HEK293T (cell line): ENCODE measurements around the gene EMSY.
"Not testable (repeated sequence)": the region's sequence is repeated elsewhere in the genome, so short reads cannot be mapped to it uniquely, and the experiment has no call there.

Experiments used
- CTCF ChIA-PET: fragments of 350-600 bp; formaldehyde crosslinking; extraction: SDS; loops from one replicate; lab custom pipeline; 2021; ENCODE audit warnings: antibody characterized with exemption, inconsistent platforms; lab: Yijun Ruan, JAX
- POLR2A ChIA-PET: fragments of 350-600 bp; formaldehyde crosslinking; extraction: SDS; loops from one replicate; lab custom pipeline; 2020; ENCODE audit warnings: antibody characterized with exemption, inconsistent platforms; lab: Yijun Ruan, JAX
- DNase-seq: peaks from one replicate; pipeline ENCODE4 v3.0.0; 2012; ENCODE audit warnings: mixed read lengths; ENCODE audit errors: extremely low spot score
- ARNT ChIP-seq: fragments of 450-650 bp; IDR thresholded peaks from 2 replicates; pipeline ENCODE4 v1.6.1; 2017; ENCODE audit warnings: mild to moderate bottlenecking
- BHLHE40 ChIP-seq: fragments of 450-650 bp; IDR thresholded peaks from 2 replicates; pipeline ENCODE4 v1.6.1; 2016; ENCODE audit warnings: mild to moderate bottlenecking, moderate library complexity, borderline replicate concordance
- CTBP1 ChIP-seq: fragments of 450-650 bp; IDR thresholded peaks from 2 replicates; pipeline ENCODE4 v1.6.1; 2016; ENCODE audit warnings: borderline replicate concordance
- ELF4 ChIP-seq: fragments of 450-650 bp; IDR thresholded peaks from 2 replicates; pipeline ENCODE4 v1.6.1; 2017; ENCODE audit warnings: antibody characterized with exemption
- FOXA1 ChIP-seq: fragments of 450-650 bp; IDR thresholded peaks from 2 replicates; pipeline ENCODE4 v1.6.1; 2016; ENCODE audit warnings: mild to moderate bottlenecking
- FOXK2 ChIP-seq: fragments of 450-650 bp; IDR thresholded peaks from 2 replicates; pipeline ENCODE4 v1.6.1; 2016; ENCODE audit warnings: mild to moderate bottlenecking
- FOXM1 ChIP-seq: fragments of 450-650 bp; IDR thresholded peaks from 2 replicates; pipeline ENCODE4 v1.6.1; 2017; ENCODE audit warnings: mild to moderate bottlenecking, borderline replicate concordance
- HDGF ChIP-seq: fragments of 450-650 bp; IDR thresholded peaks from 2 replicates; pipeline ENCODE4 v1.6.1; 2017; ENCODE audit warnings: antibody characterized with exemption, borderline replicate concordance
- L3MBTL2 ChIP-seq: fragments of 450-650 bp; conservative IDR thresholded peaks from 2 replicates; pipeline ENCODE4 v1.6.1; 2016; ENCODE audit warnings: mild to moderate bottlenecking
- LEF1 ChIP-seq: fragments of 450-650 bp; IDR thresholded peaks from 2 replicates; pipeline ENCODE4 v1.6.1; 2017; ENCODE audit warnings: mild to moderate bottlenecking, borderline replicate concordance
- NFRKB ChIP-seq: fragments of 450-650 bp; IDR thresholded peaks from 2 replicates; pipeline ENCODE4 v1.6.1; 2016; ENCODE audit warnings: mild to moderate bottlenecking, moderate library complexity
- SP1 ChIP-seq: fragments of 450-650 bp; IDR thresholded peaks from 2 replicates; pipeline ENCODE4 v1.6.1; 2017
- SUZ12 ChIP-seq: fragments of 450-650 bp; IDR thresholded peaks from 2 replicates; pipeline ENCODE4 v1.6.1; 2016; ENCODE audit warnings: mild to moderate bottlenecking
- TARDBP ChIP-seq: fragments of 450-650 bp; IDR thresholded peaks from 2 replicates; pipeline ENCODE4 v1.6.1; 2016
- ZNF384 ChIP-seq: fragments of 450-650 bp; IDR thresholded peaks from 2 replicates; pipeline ENCODE4 v1.6.1; 2016
- TF ChIP-seq, protein P1 (sequence below): fragments of 450-650 bp; IDR thresholded peaks from 2 replicates; pipeline ENCODE4 v1.6.1; 2016

EMSY gene

DNA sequence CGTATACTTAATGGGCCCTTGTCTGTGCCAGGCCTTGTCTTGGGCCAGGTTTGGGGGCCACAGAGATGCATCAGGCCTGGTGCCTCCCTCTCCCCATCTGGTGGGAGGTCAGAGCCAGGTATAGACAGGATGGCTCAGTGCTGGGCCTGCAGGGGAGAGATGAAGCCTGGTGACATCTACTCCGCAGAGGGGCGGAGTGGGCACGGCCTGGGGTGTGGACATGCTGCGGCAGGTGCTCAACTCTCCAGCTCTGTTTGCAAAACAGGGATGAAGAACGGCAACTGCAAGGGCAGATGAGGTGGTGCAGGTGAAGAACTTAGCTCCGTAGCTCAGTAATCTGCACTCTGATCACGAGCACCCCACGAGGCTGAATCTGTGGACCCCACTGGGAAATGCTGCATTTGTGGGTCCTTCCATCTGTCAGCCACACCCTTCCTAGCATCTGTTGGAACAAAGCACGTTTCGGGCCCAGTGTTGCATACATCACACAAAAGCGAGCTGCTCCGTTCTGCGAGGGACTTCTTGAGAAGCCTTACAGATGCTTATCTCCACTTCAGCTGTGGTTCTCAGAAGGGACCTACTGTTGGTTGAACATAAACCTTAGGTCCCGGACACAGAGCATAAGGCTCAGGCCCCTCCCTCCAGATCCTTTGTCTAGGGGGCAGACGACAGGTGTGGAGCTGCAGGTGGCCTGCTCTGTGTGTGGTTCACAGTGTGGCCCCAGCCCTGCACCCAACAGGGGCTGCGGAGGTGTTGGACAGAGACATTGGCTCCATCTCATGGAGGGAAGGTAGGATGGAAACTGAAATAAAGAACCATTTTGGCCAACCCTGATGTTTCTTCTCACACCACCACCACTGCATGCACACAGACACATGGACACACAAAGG lies 147.5 kb downstream of the EMSY start:
- no peak for DNase-seq
- no peak for TF ChIP-seq FOXM1
- no peak for TF ChIP-seq SP1
- no peak for TF ChIP-seq ARNT
- TF ChIP-seq FOXA1, result no peak
- no peak for TF ChIP-seq BHLHE40
- no peak for TF ChIP-seq NFRKB
- TF ChIP-seq ELF4, result no peak
- no peak for TF ChIP-seq SUZ12
- no peak for TF ChIP-seq CTBP1
- no peak for TF ChIP-seq L3MBTL2
- TF ChIP-seq TARDBP, result no peak
- TF ChIP-seq, protein P1, sequence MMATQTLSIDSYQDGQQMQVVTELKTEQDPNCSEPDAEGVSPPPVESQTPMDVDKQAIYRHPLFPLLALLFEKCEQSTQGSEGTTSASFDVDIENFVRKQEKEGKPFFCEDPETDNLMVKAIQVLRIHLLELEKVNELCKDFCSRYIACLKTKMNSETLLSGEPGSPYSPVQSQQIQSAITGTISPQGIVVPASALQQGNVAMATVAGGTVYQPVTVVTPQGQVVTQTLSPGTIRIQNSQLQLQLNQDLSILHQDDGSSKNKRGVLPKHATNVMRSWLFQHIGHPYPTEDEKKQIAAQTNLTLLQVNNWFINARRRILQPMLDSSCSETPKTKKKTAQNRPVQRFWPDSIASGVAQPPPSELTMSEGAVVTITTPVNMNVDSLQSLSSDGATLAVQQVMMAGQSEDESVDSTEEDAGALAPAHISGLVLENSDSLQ, result no peak
- no peak for TF ChIP-seq FOXK2
- TF ChIP-seq HDGF, result no peak
- no peak for TF ChIP-seq LEF1
- no peak for TF ChIP-seq ZNF384
- POLR2A ChIA-PET, result no interaction called here
- CTCF ChIA-PET, result interaction anchor here (0.6 kb wide), 1 partner anchor 102 kb away, joined by 6 read pairs; no protein-coding TSS in a partner anchor

DNA sequence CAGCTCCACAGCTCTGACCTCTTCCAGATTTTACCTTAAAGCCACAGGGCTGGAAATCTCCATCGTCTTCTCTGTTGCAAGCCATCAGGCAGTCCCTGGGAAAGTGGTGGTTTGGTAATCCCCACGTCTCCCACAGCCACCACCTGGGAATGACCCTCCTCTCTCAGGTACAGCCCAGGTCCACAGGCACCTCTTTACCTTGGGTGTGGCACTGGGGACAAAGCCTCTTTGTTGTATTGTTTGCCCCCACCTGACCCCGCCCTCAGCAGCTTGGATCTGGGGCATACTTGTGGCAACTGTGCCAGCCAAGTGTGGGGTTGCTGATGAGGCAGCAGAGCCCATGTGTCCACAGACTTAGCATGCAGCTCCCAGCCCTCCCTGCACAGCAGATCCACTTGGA lies 148.1 kb downstream of the EMSY start:
- ChIA-PET CTCF (interaction anchor here (0.6 kb wide), 1 partner anchor 102 kb away, joined by 6 read pairs; no protein-coding TSS in a partner anchor), POLR2A (no interaction called here)
- no peak for DNase-seq
- TF ChIP-seq SUZ12 (no peak), FOXK2 (no peak), L3MBTL2 (no peak), ELF4 (no peak), ARNT (no peak), FOXM1 (no peak), SP1 (no peak), ZNF384 (no peak), LEF1 (no peak), CTBP1 (no peak), HDGF (no peak), FOXA1 (no peak), NFRKB (no peak), TARDBP (no peak), BHLHE40 (no peak)
- TF ChIP-seq, protein P1, result no peak

DNA sequence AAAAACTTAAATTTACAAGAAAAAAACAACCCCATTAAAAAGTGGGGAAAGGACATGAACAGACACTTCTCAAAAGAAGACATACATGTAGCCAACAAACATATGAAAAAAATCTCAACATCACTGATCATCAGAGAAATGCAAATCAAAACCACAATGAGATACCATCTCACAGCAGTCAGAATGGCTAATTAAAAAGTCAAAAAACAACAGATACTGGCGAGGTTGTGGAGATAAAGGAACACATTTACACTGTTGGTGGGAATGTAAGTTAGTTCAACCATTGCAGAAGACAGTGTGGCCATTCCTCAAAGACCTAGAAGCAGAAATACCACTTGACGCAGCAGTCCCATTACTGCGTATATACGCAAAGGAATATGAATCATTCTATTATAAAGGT lies 150.3 kb downstream of the EMSY start:
- DNase-seq, POLR2A ChIA-PET, CTCF ChIA-PET: not testable (repeated sequence)

DNA sequence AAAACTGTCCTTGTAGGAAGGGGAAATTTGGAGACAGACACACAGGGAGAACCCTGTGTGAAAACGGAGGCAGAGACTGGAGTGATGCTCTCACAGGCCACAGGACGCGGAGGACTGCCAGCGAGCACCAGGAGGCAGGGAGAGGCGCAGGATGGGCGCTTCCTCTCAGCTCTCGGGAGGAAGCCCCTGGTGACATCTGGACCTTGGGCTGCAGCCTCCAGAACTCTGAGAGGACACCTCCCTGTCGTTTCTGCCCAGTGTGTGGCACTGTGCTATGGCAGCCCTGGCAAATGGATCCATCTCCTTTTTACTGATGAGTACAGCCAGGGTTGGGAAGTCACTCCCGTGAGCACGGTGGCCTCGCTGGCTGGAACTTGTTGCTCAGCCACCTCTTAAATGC lies 151.8 kb downstream of the EMSY start:
- TF ChIP-seq TARDBP, result no peak
- no peak for TF ChIP-seq HDGF
- TF ChIP-seq FOXA1, result no peak
- ChIA-PET POLR2A (no interaction called here), CTCF (interaction anchor here (0.7 kb wide), 1 partner anchor 301 kb away, joined by 3 read pairs; no protein-coding TSS in a partner anchor)
- peak; percentile 4 for DNase-seq

- DNase-seq, result peak; percentile 2
- TF ChIP-seq FOXA1, result no peak
- no peak for TF ChIP-seq CTBP1
- no peak for TF ChIP-seq L3MBTL2
- TF ChIP-seq TARDBP, result no peak
- no peak for TF ChIP-seq LEF1
- TF ChIP-seq FOXM1, result no peak
- TF ChIP-seq SUZ12, result no peak
- no peak for TF ChIP-seq ELF4
- TF ChIP-seq SP1, result no peak
- TF ChIP-seq NFRKB, result no peak
- TF ChIP-seq HDGF, result no peak
- TF ChIP-seq ZNF384, result no peak
- CTCF ChIA-PET, result no interaction called here
- POLR2A ChIA-PET, result no interaction called here
Observed at GRCh38 chr11:76597533-76598425, 153.0 kb downstream of the EMSY start.

- DNase-seq, result peak; percentile 50
- POLR2A ChIA-PET, result no interaction called here
- CTCF ChIA-PET, result interaction anchor here (0.7 to 0.8 kb wide), 2 partner anchors 82 to 391 kb away, joined by 4 to 10 read pairs; no protein-coding TSS in a partner anchor
- TF ChIP-seq BHLHE40, result no peak
- no peak for TF ChIP-seq LEF1
- TF ChIP-seq ZNF384, result no peak
- TF ChIP-seq FOXK2, result no peak
- TF ChIP-seq ELF4, result no peak
Observed at GRCh38 chr11:76598426-76598839, 153.6 kb downstream of the EMSY start.
